HepG2 (cell line): Measurements from ENCODE around the gene FUT6. TPM values are rescaled to one million over a fixed set of nuclear protein-coding genes. Genes with fewer than 3 reads are reported as not detected.

Experiments
- EEA1 ChIP-seq: sonication (generic); formaldehyde crosslinking; IDR thresholded peaks from 2 replicates; pipeline ENCODE4 v1.5.1; 2020; ENCODE audit warnings: mild to moderate bottlenecking, missing genetic modification reagents, borderline replicate concordance
- GTF2F1 ChIP-seq: fragments of 150-350 bp; IDR thresholded peaks from 2 replicates; pipeline ENCODE4 v1.6.1; 2014; ENCODE audit warnings: low read length
- HIC2 ChIP-seq: sonication (generic); formaldehyde crosslinking; IDR thresholded peaks from 2 replicates; pipeline ENCODE4 v1.9.0; 2022; ENCODE audit warnings: low read depth, missing genetic modification reagents
- HOXA9 ChIP-seq: sonication (generic); formaldehyde crosslinking; IDR thresholded peaks from 2 replicates; pipeline ENCODE4 v1.8.1; 2022; ENCODE audit warnings: missing genetic modification reagents, mild to moderate bottlenecking, moderate library complexity, borderline replicate concordance
- IKZF1 ChIP-seq: fragments of 450-650 bp; IDR thresholded peaks from 2 replicates; pipeline ENCODE4 v1.7.1; 2016
- IRF2 ChIP-seq: IDR thresholded peaks from 2 replicates; pipeline ENCODE4 v1.6.1; 2018; ENCODE audit warnings: missing genetic modification reagents, missing compliant biosample characterization
- MBNL3 ChIP-seq: fragments of 250-450 bp; sonication (Bioruptor Pico); conservative IDR thresholded peaks from 2 replicates; pipeline ENCODE4 v1.8.0; 2022; ENCODE audit warnings: mild to moderate bottlenecking, inconsistent platforms
- NFE2L1 ChIP-seq: sonication (generic); formaldehyde crosslinking; IDR thresholded peaks from 2 replicates; pipeline ENCODE4 v1.4.0; 2020; ENCODE audit warnings: missing genetic modification reagents, mild to moderate bottlenecking, borderline replicate concordance
- NONO ChIP-seq, 2 experiments: fragments of 450-650 bp in 1 of 2; sonication (generic) in 1 of 2; formaldehyde crosslinking in 1 of 2; IDR thresholded peaks in 1 of 2; conservative IDR thresholded peaks in 1 of 2; 2 replicates each; pipeline versions ENCODE4 v1.6.1 to v1.8.0; 2017 to 2022; ENCODE audit warnings: mild to moderate bottlenecking in 1 of 2, missing genetic modification reagents in 1 of 2, moderate library complexity in 1 of 2
- RBAK ChIP-seq: sonication (generic); formaldehyde crosslinking; IDR thresholded peaks from 2 replicates; pipeline ENCODE4 v1.5.1; 2020; ENCODE audit warnings: mild to moderate bottlenecking, missing genetic modification reagents
- SNAPC2 ChIP-seq: sonication (generic); formaldehyde crosslinking; IDR thresholded peaks from 2 replicates; pipeline ENCODE4 v1.8.1; 2022; ENCODE audit warnings: mild to moderate bottlenecking, missing genetic modification reagents
- TSC22D2 ChIP-seq: sonication (generic); formaldehyde crosslinking; IDR thresholded peaks from 2 replicates; pipeline ENCODE4 v1.5.1; 2020; ENCODE audit warnings: missing genetic modification reagents, mild to moderate bottlenecking, borderline replicate concordance
- ZBTB2 ChIP-seq: sonication (generic); formaldehyde crosslinking; IDR thresholded peaks from 2 replicates; pipeline ENCODE4 v1.8.0; 2022; ENCODE audit warnings: low read depth, missing genetic modification reagents
- ZFP36L2 ChIP-seq: sonication (generic); formaldehyde crosslinking; IDR thresholded peaks from 2 replicates; pipeline ENCODE4 v1.4.0; 2020; ENCODE audit warnings: missing genetic modification reagents
- ZNF101 ChIP-seq: sonication (generic); formaldehyde crosslinking; IDR thresholded peaks from 2 replicates; pipeline ENCODE4 v1.4.0; 2020; ENCODE audit warnings: mild to moderate bottlenecking, low read depth, missing genetic modification reagents, borderline replicate concordance
- ZNF224 ChIP-seq: sonication (generic); formaldehyde crosslinking; IDR thresholded peaks from 2 replicates; pipeline ENCODE4 v1.5.0; 2020; ENCODE audit warnings: mild to moderate bottlenecking, missing genetic modification reagents
- ZNF253 ChIP-seq: sonication (generic); formaldehyde crosslinking; IDR thresholded peaks from 2 replicates; pipeline ENCODE4 v1.8.0; 2022; ENCODE audit warnings: mild to moderate bottlenecking, missing genetic modification reagents, borderline replicate concordance
- ZNF274 ChIP-seq: sonication (generic); formaldehyde crosslinking; IDR thresholded peaks from 2 replicates; pipeline ENCODE4 v1.5.1; 2020; ENCODE audit warnings: mild to moderate bottlenecking, missing genetic modification reagents
- ZNF619 ChIP-seq: sonication (generic); formaldehyde crosslinking; IDR thresholded peaks from 2 replicates; pipeline ENCODE4 v1.4.0; 2020; ENCODE audit warnings: mild to moderate bottlenecking, missing genetic modification reagents
- ZNF629 ChIP-seq: sonication (generic); formaldehyde crosslinking; conservative IDR thresholded peaks from 2 replicates; pipeline ENCODE4 v1.5.0; 2020; ENCODE audit warnings: missing genetic modification reagents
- ZNF800 ChIP-seq: sonication (generic); formaldehyde crosslinking; IDR thresholded peaks from 2 replicates; pipeline ENCODE4 v1.4.0; 2020; ENCODE audit warnings: missing genetic modification reagents
- ZXDC ChIP-seq: sonication (generic); formaldehyde crosslinking; IDR thresholded peaks from 2 replicates; pipeline ENCODE4 v1.5.0; 2020; ENCODE audit warnings: mild to moderate bottlenecking, missing genetic modification reagents
- polyA plus RNA-seq, 8 experiments: library from polyadenylated mRNA; depleted of rRNA in 3 of 8; stranded (reverse) in 7 of 8; unstranded in 1 of 8; fragments of >200 nt; fragmentation: Illumina TruSeq in 4 of 8; extraction: Trizol in 4 of 8; gene quantifications; 2 replicates each; pipeline versions ENCODE4 v1.2.1 to v1.2.3, GENCODE V29; 2011 to 2016; ENCODE audit warnings: low read depth in 4 of 8, missing spikeins in 1 of 8, mixed read lengths in 1 of 8; ENCODE audit not compliant: insufficient read depth in 1 of 8
- total RNA-seq, 5 experiments: library from RNA; depleted of rRNA; stranded (reverse); fragments of >200 nt; fragmentation: Illumina TruSeq; extraction: Trizol; gene quantifications; 2 replicates each; pipeline ENCODE4 v1.2.3, GENCODE V29; 2016; ENCODE audit warnings: low read depth in 1 of 5

The FUT6 gene
- total and polyA plus RNA-seq, 2 of the 13 experiments (the other 11 are each of a cell fraction or from before 2014, with no cell fraction given): 8.2 to 27.7 TPM

- TF ChIP-seq TSC22D2 (CRISPR knock-in tag) (no peak), IRF2 (CRISPR knock-in tag) (0 out of 2 replicates have a peak, but pooled peaks have one; percentile 38), ZNF619 (no peak; the same call in 1 of the 2 replicates), GTF2F1 (no peak), NONO (IDR thresholded peaks at IDR 0.05) (no peak), NONO (CRISPR knock-in tag; conservative IDR thresholded peaks at IDR 0.05) (peak; percentile 90), ZFP36L2 (no peak), ZBTB2 (peak; percentile 64), ZNF253 (CRISPR knock-in tag) (no peak), ZNF629 (CRISPR knock-in tag) (no peak), MBNL3 (no peak), SNAPC2 (CRISPR knock-in tag) (peak; percentile 36; the same call in 1 of the 2 replicates), IKZF1 (no peak), ZNF101 (CRISPR knock-in tag) (no peak), ZNF800 (CRISPR knock-in tag) (no peak), ZXDC (CRISPR knock-in tag) (no peak), RBAK (no peak), HIC2 (no peak; the same call in 1 of the 2 replicates), HOXA9 (CRISPR knock-in tag) (peak; percentile 56; the same call in 1 of the 2 replicates), ZNF274 (CRISPR knock-in tag) (peak; percentile 81), EEA1 (CRISPR knock-in tag) (0 out of 2 replicates have a peak, but pooled peaks have one; percentile 66), NFE2L1 (no peak), ZNF224 (peak; percentile 60; the same call in 1 of the 2 replicates)
Observed at GRCh38 chr19:5803752-5804515, 35.6 kb downstream of the FUT6 start (continued).
